ENCODE measurements around the gene PRODH. TPM values are rescaled to one million over a fixed set of nuclear protein-coding genes. Genes with fewer than 3 reads are reported as not detected.
"Not testable (repeated sequence)": the region's sequence is repeated elsewhere in the genome, so short reads cannot be mapped to it uniquely, and the experiment has no call there.

Gene PRODH
- total RNA-seq, 1 experiment from 2014 or later: not detected

- H3K4me3 ChIP-seq (ENCODE audit: low read length); H3K9ac ChIP-seq (ENCODE audit: low read length); H2AFZ ChIP-seq (ENCODE audit: low read length): not testable (repeated sequence)
These were observed 28.0 kb upstream of the PRODH start for GRCh38 chr22:18964051-18964450.

GRCh38 chr22:18962308-18962635 is 26.2 kb upstream of the PRODH start:
- Histone ChIP-seq H3K36me3 (ENCODE audit: insufficient read depth, low read length) (no peaks in the 10 kb centered on the region), H4K20me1 (ENCODE audit: insufficient read depth, low read depth, low read length) (no peaks in the 10 kb centered on the region)
- no peak for DNase-seq

More at GRCh38 chr22:18964051-18964450, 28.0 kb upstream of the PRODH start:
- not testable (repeated sequence) for H3K79me2 ChIP-seq (ENCODE audit: low read length); H4K20me1 ChIP-seq (ENCODE audit: insufficient read depth, low read depth, low read length); H3K27ac ChIP-seq (ENCODE audit: low read length); H3K9me3 ChIP-seq (ENCODE audit: low read length); H3K4me2 ChIP-seq (ENCODE audit: low read depth, low read length, poor library complexity, severe bottlenecking); DNase-seq; H3K27me3 ChIP-seq (ENCODE audit: low read length); H3K4me1 ChIP-seq (ENCODE audit: low read length); H3K9me2 ChIP-seq (replicated peaks; ENCODE audit: insufficient read depth, low read length); H3K36me3 ChIP-seq (ENCODE audit: insufficient read depth, low read length)

GRCh38 chr22:18961632-18962307 is 25.7 kb upstream of the PRODH start:
- H3K27me3 ChIP-seq (ENCODE audit: low read length); H3K36me3 ChIP-seq (ENCODE audit: insufficient read depth, low read length); H3K79me2 ChIP-seq (ENCODE audit: low read length); H3K27ac ChIP-seq (ENCODE audit: low read length); DNase-seq; H2AFZ ChIP-seq (ENCODE audit: low read length); H3K9me3 ChIP-seq (ENCODE audit: low read length); H3K4me1 ChIP-seq (ENCODE audit: low read length); H3K4me2 ChIP-seq (ENCODE audit: low read depth, low read length, poor library complexity, severe bottlenecking); H4K20me1 ChIP-seq (ENCODE audit: insufficient read depth, low read depth, low read length); H3K9me2 ChIP-seq (replicated peaks; ENCODE audit: insufficient read depth, low read length); H3K4me3 ChIP-seq (ENCODE audit: low read length); H3K9ac ChIP-seq (ENCODE audit: low read length): not testable (repeated sequence)

More at GRCh38 chr22:18962308-18962635, 26.2 kb upstream of the PRODH start:
- Histone ChIP-seq H3K4me1 (ENCODE audit: low read length) (no peaks in the 10 kb centered on the region), H3K4me2 (ENCODE audit: low read depth, low read length, poor library complexity, severe bottlenecking) (no peak overlapping the region), H3K27ac (ENCODE audit: low read length) (no peak overlapping the region), H3K9ac (ENCODE audit: low read length) (no peak overlapping the region), H3K79me2 (ENCODE audit: low read length) (no peaks in the 10 kb centered on the region), H3K4me3 (ENCODE audit: low read length) (no peak overlapping the region), H2AFZ (ENCODE audit: low read length) (no peak overlapping the region), H3K9me2 (replicated peaks; ENCODE audit: insufficient read depth, low read length) (no peaks in the 10 kb centered on the region), H3K27me3 (ENCODE audit: low read length) (no peaks in the 10 kb centered on the region), H3K9me3 (ENCODE audit: low read length) (no peaks in the 10 kb centered on the region)

GRCh38 chr22:18961201-18961600 is 25.1 kb upstream of the PRODH start:
- DNase-seq; H3K4me1 ChIP-seq (ENCODE audit: low read length); H3K27me3 ChIP-seq (ENCODE audit: low read length): not testable (repeated sequence)

GRCh38 chr22:18960166-18960820 is 24.2 kb upstream of the PRODH start:
- H3K9me3 ChIP-seq (ENCODE audit: low read length); H4K20me1 ChIP-seq (ENCODE audit: insufficient read depth, low read depth, low read length); H3K4me3 ChIP-seq (ENCODE audit: low read length); H2AFZ ChIP-seq (ENCODE audit: low read length); H3K36me3 ChIP-seq (ENCODE audit: insufficient read depth, low read length); H3K27me3 ChIP-seq (ENCODE audit: low read length); H3K4me1 ChIP-seq (ENCODE audit: low read length); H3K9me2 ChIP-seq (replicated peaks; ENCODE audit: insufficient read depth, low read length); DNase-seq; H3K27ac ChIP-seq (ENCODE audit: low read length); H3K9ac ChIP-seq (ENCODE audit: low read length); H3K79me2 ChIP-seq (ENCODE audit: low read length); H3K4me2 ChIP-seq (ENCODE audit: low read depth, low read length, poor library complexity, severe bottlenecking): not testable (repeated sequence)

More at GRCh38 chr22:18961201-18961600, 25.1 kb upstream of the PRODH start:
- not testable (repeated sequence) for H3K27ac ChIP-seq (ENCODE audit: low read length); H3K9ac ChIP-seq (ENCODE audit: low read length); H3K79me2 ChIP-seq (ENCODE audit: low read length); H3K9me3 ChIP-seq (ENCODE audit: low read length); H4K20me1 ChIP-seq (ENCODE audit: insufficient read depth, low read depth, low read length); H3K9me2 ChIP-seq (replicated peaks; ENCODE audit: insufficient read depth, low read length); H3K4me2 ChIP-seq (ENCODE audit: low read depth, low read length, poor library complexity, severe bottlenecking); H2AFZ ChIP-seq (ENCODE audit: low read length); H3K36me3 ChIP-seq (ENCODE audit: insufficient read depth, low read length); H3K4me3 ChIP-seq (ENCODE audit: low read length)

- H3K27ac ChIP-seq (ENCODE audit: low read length); H3K9me3 ChIP-seq (ENCODE audit: low read length); H3K4me3 ChIP-seq (ENCODE audit: low read length); H2AFZ ChIP-seq (ENCODE audit: low read length); H3K4me1 ChIP-seq (ENCODE audit: low read length); H3K79me2 ChIP-seq (ENCODE audit: low read length); H3K27me3 ChIP-seq (ENCODE audit: low read length); H3K9ac ChIP-seq (ENCODE audit: low read length); DNase-seq; H3K9me2 ChIP-seq (replicated peaks; ENCODE audit: insufficient read depth, low read length); H3K36me3 ChIP-seq (ENCODE audit: insufficient read depth, low read length); H4K20me1 ChIP-seq (ENCODE audit: insufficient read depth, low read depth, low read length); H3K4me2 ChIP-seq (ENCODE audit: low read depth, low read length, poor library complexity, severe bottlenecking): not testable (repeated sequence)
These were observed 23.6 kb upstream of the PRODH start for GRCh38 chr22:18959741-18960140.

- not testable (repeated sequence) for H3K4me1 ChIP-seq (ENCODE audit: low read length); H3K9me2 ChIP-seq (replicated peaks; ENCODE audit: insufficient read depth, low read length); H3K4me3 ChIP-seq (ENCODE audit: low read length); H3K36me3 ChIP-seq (ENCODE audit: insufficient read depth, low read length); H3K9me3 ChIP-seq (ENCODE audit: low read length); H3K79me2 ChIP-seq (ENCODE audit: low read length); H3K4me2 ChIP-seq (ENCODE audit: low read depth, low read length, poor library complexity, severe bottlenecking); H2AFZ ChIP-seq (ENCODE audit: low read length); H3K9ac ChIP-seq (ENCODE audit: low read length); H4K20me1 ChIP-seq (ENCODE audit: insufficient read depth, low read depth, low read length); DNase-seq; H3K27me3 ChIP-seq (ENCODE audit: low read length); H3K27ac ChIP-seq (ENCODE audit: low read length)
These were observed 23.2 kb upstream of the PRODH start for GRCh38 chr22:18959266-18959665.

- H3K4me3 ChIP-seq (ENCODE audit: low read length); H3K9ac ChIP-seq (ENCODE audit: low read length); H3K79me2 ChIP-seq (ENCODE audit: low read length); H2AFZ ChIP-seq (ENCODE audit: low read length); H3K27me3 ChIP-seq (ENCODE audit: low read length); H3K4me1 ChIP-seq (ENCODE audit: low read length); H4K20me1 ChIP-seq (ENCODE audit: insufficient read depth, low read depth, low read length); H3K9me3 ChIP-seq (ENCODE audit: low read length); H3K4me2 ChIP-seq (ENCODE audit: low read depth, low read length, poor library complexity, severe bottlenecking); H3K36me3 ChIP-seq (ENCODE audit: insufficient read depth, low read length); DNase-seq; H3K27ac ChIP-seq (ENCODE audit: low read length); H3K9me2 ChIP-seq (replicated peaks; ENCODE audit: insufficient read depth, low read length): not testable (repeated sequence)
These were observed 22.6 kb upstream of the PRODH start for GRCh38 chr22:18958738-18959137.

Measured in Karpas-422 (cell line).